CD4-positive, CD25-positive, alpha-beta regulatory T cell (primary cell): Measurements from ENCODE around the gene VASP. TPM values are rescaled to one million over a fixed set of nuclear protein-coding genes. Genes with fewer than 3 reads are reported as not detected.

ENCODE experiments used
- ATAC-seq, 2 donors: fragments of 150-1000 bp; cut with Tn5 transposase; one replicate each; pipeline ENCODE4 v1.10.0; 2021; ENCODE audit warnings: low read depth in 2 of 2, moderate number of reproducible peaks in 2 of 2, moderate library complexity in 1 of 2
- DNase-seq, 3 donors: peaks; one replicate each; pipeline versions ENCODE4 v3.0.0 to v3.0.0-alpha.2; 2012 to 2022; ENCODE audit warnings: mixed read lengths in 1 of 3
- H3K27ac ChIP-seq: one replicate; pipeline ENCODE4 v1.7.0; 2013; ENCODE audit warnings: mild to moderate bottlenecking, low read length; ENCODE audit not compliant: insufficient read depth, poor library complexity, severe bottlenecking
- H3K27me3 ChIP-seq: one replicate; pipeline ENCODE4 v1.7.0; 2013; ENCODE audit warnings: low read length; ENCODE audit not compliant: control insufficient read depth, insufficient read depth
- H3K36me3 ChIP-seq: one replicate; pipeline ENCODE4 v1.7.0; 2013; ENCODE audit warnings: mild to moderate bottlenecking, low read length, moderate library complexity; ENCODE audit not compliant: control insufficient read depth, insufficient read depth
- H3K4me1 ChIP-seq: 2 replicates; pipeline ENCODE4 v1.7.0; 2013; ENCODE audit warnings: mild to moderate bottlenecking, low read length; ENCODE audit not compliant: insufficient read depth, control insufficient read depth, poor library complexity, severe bottlenecking
- H3K4me3 ChIP-seq: one replicate; pipeline ENCODE4 v1.7.0; 2013; ENCODE audit warnings: low read depth, mild to moderate bottlenecking, low read length, moderate library complexity
- H3K9me3 ChIP-seq, 2 experiments: 1 replicate in 1 of 2; 2 replicates in 1 of 2; pipeline ENCODE4 v1.7.0; 2013; ENCODE audit warnings: low read length in 2 of 2, mild to moderate bottlenecking in 1 of 2, moderate library complexity in 1 of 2; ENCODE audit not compliant: control insufficient read depth in 2 of 2
- H3K27ac Mint-ChIP-seq, 3 donors: one replicate each; pipeline ENCODE4 v1.8.0; 2020 to 2022; ENCODE audit warnings: mild to moderate bottlenecking in 3 of 3, mixed read lengths in 3 of 3, moderate library complexity in 2 of 3
- H3K27me3 Mint-ChIP-seq: one replicate; pipeline ENCODE4 v1.8.0; 2022; ENCODE audit warnings: mild to moderate bottlenecking, mixed read lengths
- H3K36me3 Mint-ChIP-seq: one replicate; pipeline ENCODE4 v1.8.0; 2020; ENCODE audit warnings: mixed read lengths
- H3K4me1 Mint-ChIP-seq, 4 donors: one replicate each; pipeline ENCODE4 v1.8.0; 2020 to 2022; ENCODE audit warnings: mixed read lengths in 4 of 4, mild to moderate bottlenecking in 1 of 4
- H3K4me3 Mint-ChIP-seq, 4 donors: one replicate each; pipeline ENCODE4 v1.8.0; 2020 to 2022; ENCODE audit warnings: mild to moderate bottlenecking in 4 of 4, mixed read lengths in 4 of 4, moderate library complexity in 3 of 4
- H3K9me3 Mint-ChIP-seq, 7 donors: one replicate each; pipeline ENCODE4 v1.8.0; 2020 to 2022; ENCODE audit warnings: mixed read lengths in 7 of 7, mild to moderate bottlenecking in 3 of 7, moderate library complexity in 2 of 7
- polyA plus RNA-seq, 4 donors: library from polyadenylated mRNA; unstranded; fragments of 300-500 nt; fragmentation: Illumina TruSeq; gene quantifications; one replicate each; pipeline ENCODE4 v1.2.3, GENCODE V29; 2021
- total RNA-seq: library from RNA; stranded (reverse); gene quantifications from one replicate; pipeline ENCODE4 v1.2.3, GENCODE V29; 2022

The VASP gene
- total and polyA plus RNA-seq, 5 donors from 2014 or later: 40.3 to 115 (median 50.5) TPM

DNA sequence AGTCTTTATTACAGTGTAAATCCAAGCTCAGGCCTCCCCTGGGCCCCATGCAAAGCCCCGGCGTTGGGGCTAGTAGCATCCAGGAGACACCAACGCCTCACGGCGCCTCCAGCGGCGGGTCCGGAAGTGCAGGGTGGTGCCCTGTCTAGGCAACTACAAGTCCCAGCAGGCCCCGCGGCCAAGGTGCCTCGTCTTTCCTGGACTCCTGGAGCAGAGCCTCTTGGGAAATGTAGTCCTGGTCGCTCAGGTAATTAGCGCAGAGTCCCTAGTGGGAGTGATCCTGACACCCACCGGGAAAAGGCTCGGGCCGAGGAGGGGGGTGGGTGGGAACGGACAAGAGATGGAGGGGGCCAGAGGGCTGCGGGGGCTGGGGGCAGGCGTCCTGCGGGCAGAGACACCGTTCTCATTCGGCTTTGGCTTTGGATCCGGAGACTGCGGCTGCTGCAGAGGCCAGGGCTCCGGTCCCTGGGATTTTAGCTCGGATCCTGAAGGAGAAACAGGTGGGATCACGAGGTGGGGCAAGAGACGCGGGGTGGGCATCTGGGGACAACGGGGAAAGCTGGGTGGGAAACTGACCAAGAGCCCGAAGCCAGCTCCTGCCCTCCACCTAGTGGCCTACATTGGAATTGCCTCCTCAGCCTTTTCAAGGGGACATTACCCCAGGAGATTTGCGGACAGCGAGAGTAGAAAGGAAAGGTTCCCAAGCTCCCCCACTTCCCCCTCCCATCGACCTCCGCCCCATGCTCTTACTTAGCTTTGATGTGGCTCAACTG, 21.8 kb upstream of the VASP start:
- H3K9me3 ChIP-seq: no peaks in the 10 kb centered on the region
- peaks cover 7% of the 10 kb centered on the region for H3K4me1 ChIP-seq
- H3K27ac ChIP-seq: peak overlapping the region; percentile 35
- Mint-ChIP-seq H3K4me3 (peak overlapping the region; percentile 87 to 98 (median 94)), H3K9me3 (peaks cover 0 to 2% (median 0%) of the 10 kb centered on the region in 7 donors), H3K4me1 (peaks cover 0 to 17% (median 6%) of the 10 kb centered on the region in 4 donors), H3K27ac (peak overlapping the region in 1 of 3 donors; percentile 88), H3K27me3 (peaks cover 5% of the 10 kb centered on the region), H3K36me3 (no peaks in the 10 kb centered on the region)
- no peaks in the 10 kb centered on the region for H3K27me3 ChIP-seq
- no peaks in the 10 kb centered on the region for H3K36me3 ChIP-seq
- DNase-seq: peak; percentile 93 to 96 (median 95)
- H3K4me3 ChIP-seq: peak overlapping the region; percentile 66
- peak; percentile 100 for ATAC-seq

DNA sequence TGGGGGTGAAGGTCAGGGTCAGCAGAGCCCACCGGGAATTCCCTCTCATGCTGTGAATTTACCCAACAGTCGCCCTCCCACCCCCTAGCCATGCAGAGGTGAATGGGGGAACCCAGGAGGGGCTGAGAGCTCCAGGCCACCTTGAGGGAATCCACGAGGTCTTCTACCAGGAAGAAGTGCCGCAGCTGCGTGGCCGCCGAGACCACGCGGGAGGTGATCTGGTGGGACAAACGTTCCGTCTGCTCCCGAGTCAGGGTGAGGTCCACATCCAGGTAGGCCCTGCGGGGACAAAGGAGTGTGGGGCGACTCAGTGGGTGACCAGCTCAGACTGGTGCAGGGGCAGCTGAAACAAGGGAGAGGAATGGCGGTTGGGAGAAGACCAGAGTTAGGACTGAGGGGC, 18.6 kb upstream of the VASP start:
- Mint-ChIP-seq H3K27me3 (peaks cover 21% of the 10 kb centered on the region), H3K9me3 (peaks cover 0 to 2% (median 0%) of the 10 kb centered on the region in 7 donors), H3K4me1 (peaks cover 0 to 25% (median 13%) of the 10 kb centered on the region in 4 donors), H3K4me3 (peak overlapping the region in 1 of 4 donors; percentile 52), H3K36me3 (no peaks in the 10 kb centered on the region), H3K27ac (no peak overlapping the region)
- Histone ChIP-seq H3K4me1 (peaks cover 16% of the 10 kb centered on the region), H3K27ac (no peak overlapping the region), H3K27me3 (no peaks in the 10 kb centered on the region), H3K9me3 (no peaks in the 10 kb centered on the region), H3K4me3 (no peak overlapping the region), H3K36me3 (no peaks in the 10 kb centered on the region)
- no peak for ATAC-seq
- DNase-seq: no peak

DNA sequence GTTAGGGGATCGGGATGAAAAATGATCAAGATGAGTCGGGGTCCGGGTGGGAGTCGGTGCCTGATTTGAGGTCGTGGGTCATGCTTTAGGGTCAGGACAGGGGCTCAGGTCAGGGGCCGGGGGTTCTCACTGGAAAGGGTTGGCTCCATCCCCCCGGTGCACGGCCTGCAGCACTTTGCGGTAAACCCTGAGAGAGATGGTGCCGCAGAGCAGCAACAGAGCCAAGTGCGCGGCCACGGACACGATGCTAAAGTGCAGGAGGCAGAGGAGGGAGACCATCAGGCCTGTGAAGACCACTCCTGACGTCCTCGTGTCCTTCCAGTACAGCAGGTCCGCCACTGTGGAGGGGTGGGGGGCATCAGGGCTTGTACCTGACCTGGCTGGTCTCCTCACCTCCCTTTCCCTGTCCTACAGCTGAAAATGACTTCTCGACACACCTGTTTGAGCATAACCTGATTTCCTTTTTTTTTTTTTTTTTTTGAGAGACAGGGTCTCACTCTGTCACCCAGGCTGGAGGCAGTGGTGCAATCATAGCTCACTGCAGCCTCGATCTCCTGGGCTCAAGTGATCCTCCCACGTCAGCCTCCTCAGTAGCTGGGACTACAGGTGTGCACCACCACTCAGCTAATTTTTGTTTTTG, 17.9 kb upstream of the VASP start:
- ATAC-seq (no peak), DNase-seq (no peak)
- Histone ChIP-seq H3K27me3 (no peaks in the 10 kb centered on the region), H3K4me3 (no peak overlapping the region), H3K27ac (no peak overlapping the region), H3K36me3 (no peaks in the 10 kb centered on the region), H3K4me1 (peaks cover 16% of the 10 kb centered on the region), H3K9me3 (no peaks in the 10 kb centered on the region)
- no peak overlapping the region for H3K27ac Mint-ChIP-seq
- H3K9me3 Mint-ChIP-seq: peaks cover 0 to 2% (median 0%) of the 10 kb centered on the region in 7 donors
- H3K4me1 Mint-ChIP-seq: peaks cover 0 to 27% (median 15%) of the 10 kb centered on the region in 4 donors
- H3K36me3 Mint-ChIP-seq: no peaks in the 10 kb centered on the region
- peaks cover 27% of the 10 kb centered on the region for H3K27me3 Mint-ChIP-seq
- H3K4me3 Mint-ChIP-seq: peak overlapping the region in 1 of 4 donors; percentile 52

DNA sequence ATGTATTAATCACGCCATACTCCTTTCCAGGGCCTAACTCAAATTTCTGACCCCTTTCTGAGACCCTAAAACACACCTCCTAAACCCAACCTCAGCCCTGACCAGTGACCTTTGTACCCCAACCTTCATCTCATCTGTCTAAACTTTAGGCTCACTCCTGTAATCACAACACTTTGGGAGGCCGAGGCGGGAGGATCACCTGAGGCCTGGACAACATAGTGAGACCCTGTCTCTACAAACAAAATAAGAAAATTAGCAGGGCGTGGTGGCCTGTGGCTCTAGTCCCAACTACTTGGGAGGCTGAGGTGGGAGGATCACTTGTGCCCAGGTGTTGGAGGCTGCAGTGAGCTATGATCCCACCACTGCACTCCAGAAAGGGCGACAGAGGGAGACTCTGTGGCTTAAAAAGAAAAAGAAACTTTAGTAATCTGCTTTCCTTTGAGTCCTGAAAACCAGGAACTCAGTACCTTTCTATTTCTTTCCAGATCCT, 15.1 kb upstream of the VASP start:
- peak overlapping the region in 2 of 4 donors; percentile 15 to 54 for H3K4me3 Mint-ChIP-seq
- Histone ChIP-seq H3K4me1 (peaks cover 21% of the 10 kb centered on the region), H3K36me3 (no peaks in the 10 kb centered on the region), H3K27me3 (peaks cover 12% of the 10 kb centered on the region), H3K4me3 (no peak overlapping the region), H3K9me3 (no peaks in the 10 kb centered on the region), H3K27ac (no peak overlapping the region)
- DNase-seq (no peak), ATAC-seq (no peak)
- peaks cover 0 to 2% (median 0%) of the 10 kb centered on the region in 7 donors for H3K9me3 Mint-ChIP-seq
- H3K36me3 Mint-ChIP-seq: no peaks in the 10 kb centered on the region
- no peak overlapping the region for H3K27ac Mint-ChIP-seq
- H3K4me1 Mint-ChIP-seq: peaks cover 4 to 30% (median 17%) of the 10 kb centered on the region in 4 donors
- H3K27me3 Mint-ChIP-seq: peaks cover 35% of the 10 kb centered on the region

DNA sequence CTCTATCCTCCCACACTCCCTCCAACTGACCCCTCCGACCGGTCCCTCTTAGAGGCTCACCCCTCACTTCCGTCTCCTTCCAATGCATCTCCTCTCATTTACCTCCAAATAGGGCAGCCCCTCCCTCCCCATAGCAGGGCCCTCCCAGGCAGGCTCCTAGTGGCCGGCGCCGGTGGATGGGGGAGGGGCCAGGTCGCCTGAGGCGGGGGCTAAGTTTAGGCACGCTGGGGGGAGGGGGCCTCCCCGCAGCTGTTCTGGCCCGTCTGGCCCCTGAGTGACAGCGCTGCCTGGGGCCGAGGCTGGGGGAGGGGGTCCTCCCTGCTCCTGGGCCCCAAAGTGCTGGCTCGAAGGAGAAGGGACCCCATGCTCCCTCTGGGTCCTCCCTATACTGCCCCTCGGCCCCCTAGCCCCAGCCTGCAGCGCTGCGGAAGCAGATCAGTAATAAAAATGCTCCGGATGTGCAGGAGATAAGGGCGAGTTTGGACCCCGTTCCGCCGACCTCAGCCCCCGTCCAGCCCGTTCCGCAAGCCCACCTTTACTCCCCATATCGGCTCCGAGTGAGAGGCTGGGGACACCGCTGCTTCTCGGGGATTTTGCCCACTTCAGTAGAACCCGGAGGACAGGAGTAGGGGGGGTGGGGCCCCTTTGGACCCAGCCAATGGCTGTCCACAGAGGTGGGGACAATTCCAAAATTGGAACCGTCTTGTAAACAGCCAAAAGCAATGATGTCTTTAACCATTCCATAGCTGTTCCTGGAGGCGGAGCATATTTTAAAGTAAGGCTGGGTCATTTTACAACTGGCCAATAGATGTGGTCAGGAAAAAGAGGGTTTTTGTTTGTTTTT, 14.4 kb upstream of the VASP start:
- Mint-ChIP-seq H3K36me3 (no peaks in the 10 kb centered on the region), H3K4me3 (peak overlapping the region in 2 of 4 donors; percentile 15 to 88), H3K27me3 (peaks cover 39% of the 10 kb centered on the region), H3K9me3 (peaks cover 0 to 2% (median 0%) of the 10 kb centered on the region in 7 donors), H3K27ac (no peak overlapping the region), H3K4me1 (peaks cover 6 to 37% (median 22%) of the 10 kb centered on the region in 4 donors)
- H3K36me3 ChIP-seq: no peaks in the 10 kb centered on the region
- no peak overlapping the region for H3K4me3 ChIP-seq
- H3K4me1 ChIP-seq: peaks cover 26% of the 10 kb centered on the region
- H3K9me3 ChIP-seq: no peaks in the 10 kb centered on the region
- no peak overlapping the region for H3K27ac ChIP-seq
- ATAC-seq (no peak), DNase-seq (no peak)
- peaks cover 12% of the 10 kb centered on the region for H3K27me3 ChIP-seq

DNA sequence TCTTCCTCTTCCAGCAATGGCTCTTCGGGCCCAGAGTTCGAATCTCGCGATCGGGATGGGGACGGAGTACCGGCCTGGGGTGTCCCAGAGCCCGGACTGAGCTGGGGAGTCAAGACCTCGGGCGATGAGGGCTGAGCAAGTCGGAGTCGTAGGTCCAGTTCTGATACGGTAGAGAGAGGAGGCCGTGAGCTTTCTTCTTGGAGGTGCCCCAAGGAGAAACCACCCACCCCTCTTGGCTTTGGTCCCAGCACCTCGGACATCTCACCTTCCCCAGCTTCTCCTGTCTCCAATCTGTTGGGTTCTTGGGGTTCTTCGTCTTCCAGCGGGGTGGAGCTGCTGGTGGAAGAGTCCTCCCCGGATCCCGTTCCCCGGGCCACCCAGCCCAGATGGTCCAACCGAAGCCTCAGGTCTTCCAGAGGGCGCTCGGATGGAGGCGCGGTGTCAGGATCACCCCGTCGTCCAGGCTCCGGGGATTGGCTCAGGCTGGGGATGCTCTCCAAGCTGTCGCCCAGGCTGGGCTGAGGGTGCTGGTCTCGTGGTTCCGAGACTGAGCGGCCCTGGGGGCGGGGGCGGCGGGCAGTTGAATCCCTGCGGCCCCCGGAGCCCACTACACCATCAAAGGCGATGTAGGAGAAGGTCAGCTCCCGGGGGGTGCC, 12.9 kb upstream of the VASP start:
- no peak overlapping the region for H3K27ac ChIP-seq
- no peak overlapping the region for H3K27ac Mint-ChIP-seq
- H3K36me3 Mint-ChIP-seq: peaks cover 2% of the 10 kb centered on the region
- H3K4me3 ChIP-seq: no peak overlapping the region
- peaks cover 12% of the 10 kb centered on the region for H3K27me3 ChIP-seq
- H3K9me3 Mint-ChIP-seq: peaks cover 0 to 2% (median 0%) of the 10 kb centered on the region in 7 donors
- no peak overlapping the region for H3K4me3 Mint-ChIP-seq
- H3K36me3 ChIP-seq: no peaks in the 10 kb centered on the region
- ATAC-seq: no peak
- peaks cover 46% of the 10 kb centered on the region for H3K27me3 Mint-ChIP-seq
- DNase-seq: no peak
- H3K9me3 ChIP-seq: no peaks in the 10 kb centered on the region
- peaks cover 42% of the 10 kb centered on the region for H3K4me1 ChIP-seq
- H3K4me1 Mint-ChIP-seq: peaks cover 11 to 47% (median 30%) of the 10 kb centered on the region in 4 donors

DNA sequence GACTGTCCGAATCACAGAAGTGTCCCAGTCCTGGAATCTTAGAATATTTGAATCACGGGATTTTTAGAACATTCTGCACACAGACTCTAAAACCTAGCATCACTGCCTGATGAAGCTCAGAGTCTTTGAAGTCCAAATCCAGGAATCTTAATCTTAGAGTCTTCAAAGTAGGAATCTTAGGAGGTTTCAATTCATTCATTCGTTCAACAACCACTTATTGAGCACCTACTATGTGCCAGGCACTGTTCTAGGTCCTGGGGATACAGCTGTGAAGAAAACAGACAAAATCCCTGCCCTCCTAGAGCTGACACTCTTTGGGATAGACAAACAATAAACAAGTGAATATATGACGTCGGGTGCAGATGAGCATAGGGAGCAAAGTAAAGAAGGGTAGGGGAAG, 12.1 kb upstream of the VASP start:
- H3K9me3 ChIP-seq: no peaks in the 10 kb centered on the region
- Mint-ChIP-seq H3K9me3 (peaks cover 0 to 2% (median 0%) of the 10 kb centered on the region in 7 donors), H3K27ac (no peak overlapping the region), H3K36me3 (peaks cover 3% of the 10 kb centered on the region), H3K4me3 (peak overlapping the region; percentile 76 to 93 (median 83)), H3K27me3 (peaks cover 49% of the 10 kb centered on the region), H3K4me1 (peaks cover 11 to 51% (median 35%) of the 10 kb centered on the region in 4 donors)
- ATAC-seq (no peak), DNase-seq (no peak)
- H3K27me3 ChIP-seq: peaks cover 12% of the 10 kb centered on the region
- H3K4me3 ChIP-seq: no peak overlapping the region
- H3K36me3 ChIP-seq: no peaks in the 10 kb centered on the region
- peaks cover 47% of the 10 kb centered on the region for H3K4me1 ChIP-seq
- no peak overlapping the region for H3K27ac ChIP-seq
